ENCODE results near the gene C2CD3.

DNA sequence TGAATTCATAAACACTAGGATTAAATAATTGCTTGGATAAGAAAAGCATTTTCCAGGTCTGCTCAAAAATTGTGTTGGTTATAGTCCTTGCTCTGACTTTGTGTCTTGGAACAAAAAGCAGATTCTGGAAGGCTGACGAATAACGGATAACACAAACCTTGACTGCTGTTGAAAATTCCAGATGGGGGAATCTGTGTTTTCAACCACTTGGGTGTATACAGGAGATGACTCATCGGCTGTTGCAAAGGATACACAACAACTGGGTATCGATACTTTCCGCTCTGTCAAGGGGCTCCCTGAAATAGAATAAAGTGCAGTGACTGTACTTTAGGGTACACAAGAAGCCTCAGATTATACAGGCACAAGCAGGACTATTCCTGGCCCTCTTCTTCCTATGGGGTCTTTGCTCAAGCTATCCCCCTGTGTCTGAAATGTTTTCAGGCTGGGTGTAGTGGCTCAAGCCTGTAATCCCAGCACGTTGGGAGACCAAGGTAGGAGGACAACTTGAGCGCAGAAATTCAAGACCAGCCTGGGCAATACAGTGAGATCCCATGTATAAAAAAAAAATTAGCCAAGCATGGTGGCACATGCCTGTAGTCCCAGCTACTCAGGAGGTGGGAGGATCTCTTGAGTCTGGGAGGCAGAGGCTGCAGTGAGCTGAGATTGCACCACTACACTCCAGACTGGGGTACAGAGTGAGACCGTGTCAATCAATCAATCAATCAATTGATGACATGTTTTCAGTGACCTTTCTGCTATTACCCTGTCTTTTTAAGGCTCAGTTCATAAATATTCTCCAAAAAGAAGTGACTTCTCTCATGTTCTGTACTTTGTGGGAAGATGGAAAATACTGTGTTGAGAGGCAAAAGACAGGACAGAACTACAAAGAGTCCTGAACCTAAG lies 113.3 kb downstream of the C2CD3 start:
- TF ChIP-seq, protein P1, sequence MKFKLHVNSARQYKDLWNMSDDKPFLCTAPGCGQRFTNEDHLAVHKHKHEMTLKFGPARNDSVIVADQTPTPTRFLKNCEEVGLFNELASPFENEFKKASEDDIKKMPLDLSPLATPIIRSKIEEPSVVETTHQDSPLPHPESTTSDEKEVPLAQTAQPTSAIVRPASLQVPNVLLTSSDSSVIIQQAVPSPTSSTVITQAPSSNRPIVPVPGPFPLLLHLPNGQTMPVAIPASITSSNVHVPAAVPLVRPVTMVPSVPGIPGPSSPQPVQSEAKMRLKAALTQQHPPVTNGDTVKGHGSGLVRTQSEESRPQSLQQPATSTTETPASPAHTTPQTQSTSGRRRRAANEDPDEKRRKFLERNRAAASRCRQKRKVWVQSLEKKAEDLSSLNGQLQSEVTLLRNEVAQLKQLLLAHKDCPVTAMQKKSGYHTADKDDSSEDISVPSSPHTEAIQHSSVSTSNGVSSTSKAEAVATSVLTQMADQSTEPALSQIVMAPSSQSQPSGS (CRISPR knock-in tag; IDR thresholded peaks at IDR 0.05; ENCODE audit: borderline replicate concordance, low read depth) = no peak
- TF ChIP-seq, protein P2, sequence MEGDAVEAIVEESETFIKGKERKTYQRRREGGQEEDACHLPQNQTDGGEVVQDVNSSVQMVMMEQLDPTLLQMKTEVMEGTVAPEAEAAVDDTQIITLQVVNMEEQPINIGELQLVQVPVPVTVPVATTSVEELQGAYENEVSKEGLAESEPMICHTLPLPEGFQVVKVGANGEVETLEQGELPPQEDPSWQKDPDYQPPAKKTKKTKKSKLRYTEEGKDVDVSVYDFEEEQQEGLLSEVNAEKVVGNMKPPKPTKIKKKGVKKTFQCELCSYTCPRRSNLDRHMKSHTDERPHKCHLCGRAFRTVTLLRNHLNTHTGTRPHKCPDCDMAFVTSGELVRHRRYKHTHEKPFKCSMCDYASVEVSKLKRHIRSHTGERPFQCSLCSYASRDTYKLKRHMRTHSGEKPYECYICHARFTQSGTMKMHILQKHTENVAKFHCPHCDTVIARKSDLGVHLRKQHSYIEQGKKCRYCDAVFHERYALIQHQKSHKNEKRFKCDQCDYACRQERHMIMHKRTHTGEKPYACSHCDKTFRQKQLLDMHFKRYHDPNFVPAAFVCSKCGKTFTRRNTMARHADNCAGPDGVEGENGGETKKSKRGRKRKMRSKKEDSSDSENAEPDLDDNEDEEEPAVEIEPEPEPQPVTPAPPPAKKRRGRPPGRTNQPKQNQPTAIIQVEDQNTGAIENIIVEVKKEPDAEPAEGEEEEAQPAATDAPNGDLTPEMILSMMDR (IDR thresholded peaks at IDR 0.05) = no peak
- no peak for TF ChIP-seq ETV6 (CRISPR knock-in tag; IDR thresholded peaks at IDR 0.05)
- TF ChIP-seq, protein P3, sequence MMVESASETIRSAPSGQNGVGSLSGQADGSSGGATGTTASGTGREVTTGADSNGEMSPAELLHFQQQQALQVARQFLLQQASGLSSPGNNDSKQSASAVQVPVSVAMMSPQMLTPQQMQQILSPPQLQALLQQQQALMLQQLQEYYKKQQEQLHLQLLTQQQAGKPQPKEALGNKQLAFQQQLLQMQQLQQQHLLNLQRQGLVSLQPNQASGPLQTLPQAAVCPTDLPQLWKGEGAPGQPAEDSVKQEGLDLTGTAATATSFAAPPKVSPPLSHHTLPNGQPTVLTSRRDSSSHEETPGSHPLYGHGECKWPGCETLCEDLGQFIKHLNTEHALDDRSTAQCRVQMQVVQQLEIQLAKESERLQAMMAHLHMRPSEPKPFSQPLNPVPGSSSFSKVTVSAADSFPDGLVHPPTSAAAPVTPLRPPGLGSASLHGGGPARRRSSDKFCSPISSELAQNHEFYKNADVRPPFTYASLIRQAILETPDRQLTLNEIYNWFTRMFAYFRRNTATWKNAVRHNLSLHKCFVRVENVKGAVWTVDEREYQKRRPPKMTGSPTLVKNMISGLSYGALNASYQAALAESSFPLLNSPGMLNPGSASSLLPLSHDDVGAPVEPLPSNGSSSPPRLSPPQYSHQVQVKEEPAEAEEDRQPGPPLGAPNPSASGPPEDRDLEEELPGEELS (CRISPR knock-in tag; IDR thresholded peaks at IDR 0.05) = no peak

Data from WTC11 (cell line).